ENCODE results near the gene RNF38. TPM values are rescaled to one million over a fixed set of nuclear protein-coding genes. Genes with fewer than 3 reads are reported as not detected.

RNF38 gene
- total RNA-seq, 1 experiment from 2014 or later = 18.1 TPM

DNA sequence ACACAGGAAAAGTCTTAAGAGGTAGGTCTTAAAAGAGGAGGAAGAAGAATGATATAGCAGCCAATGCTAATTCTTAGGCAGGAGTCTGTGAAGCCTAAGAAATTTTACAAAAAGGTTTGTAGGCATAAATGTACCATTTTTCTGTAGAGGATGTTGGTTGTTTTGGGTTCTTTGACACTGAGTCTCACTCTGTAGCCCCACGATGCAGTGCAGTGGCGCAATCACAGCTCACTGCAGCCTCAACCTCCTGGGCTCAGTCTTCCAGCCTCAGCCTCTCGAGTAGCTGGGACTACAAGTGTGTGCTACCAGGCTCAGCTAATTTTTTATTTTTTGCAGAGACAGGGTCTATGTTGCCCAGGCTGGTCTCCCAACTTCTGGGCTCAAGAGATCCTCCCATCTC lies 37.7 kb upstream of the RNF38 start:
- no TSS peak for BruUV-seq (replicated peaks)
- Histone ChIP-seq H3K9me3 (ENCODE audit: control insufficient read depth in 1 of 2, insufficient read depth in 1 of 2, low read depth in 1 of 2, low read length in 2 of 2) (no peaks in the 10 kb centered on the region), H3K4me2 (ENCODE audit: low read length) (no peak overlapping the region), H3K9me2 (ENCODE audit: insufficient read depth) (no peaks in the 10 kb centered on the region), H3K36me3 (ENCODE audit: control insufficient read depth in 1 of 2, insufficient read depth in 2 of 2, low read length in 2 of 2) (no peaks in the 10 kb centered on the region), H3K9ac (ENCODE audit: low read length) (no peak overlapping the region), H3K4me3 (replicated peaks in 1 of 2; ENCODE audit: low read depth in 1 of 2, low read length in 2 of 2) (no peak overlapping the region), H3K27me3 (ENCODE audit: insufficient read depth, low read length) (no peaks in the 10 kb centered on the region), H4K20me1 (ENCODE audit: insufficient read depth) (no peaks in the 10 kb centered on the region), H3K79me2 (ENCODE audit: insufficient read depth, low read length) (no peaks in the 10 kb centered on the region), H3K4me1 (ENCODE audit: control insufficient read depth in 1 of 2, insufficient read depth in 2 of 2, low read length in 2 of 2) (no peaks in the 10 kb centered on the region), H2AFZ (ENCODE audit: low read depth, low read length, poor library complexity, severe bottlenecking) (no peak overlapping the region), H3K27ac (ENCODE audit: low read depth, low read length) (no peak overlapping the region)
- CTCF ChIA-PET = interaction anchor here (2.0 to 4.9 kb wide), 2 partner anchors 13 to 31 kb away, joined by 7 to 22 read pairs; no protein-coding TSS in a partner anchor
- RAD21 ChIA-PET (ENCODE audit: low non-redundant PET in 1 of 2, low total read pairs in 2 of 2, uncharacterized antibody in 2 of 2, unreplicated experiment in 2 of 2) = no interaction called here
- DNase-seq (ENCODE audit: low read depth, low spot score) = no peak
- ATAC-seq = no peak
- POLR2A ChIA-PET = no interaction called here
- no peak for TF ChIP-seq JUND (IDR thresholded peaks at IDR 0.05)
- intact Hi-C loops (cut with micrococcal nuclease) = no loop called here

DNA sequence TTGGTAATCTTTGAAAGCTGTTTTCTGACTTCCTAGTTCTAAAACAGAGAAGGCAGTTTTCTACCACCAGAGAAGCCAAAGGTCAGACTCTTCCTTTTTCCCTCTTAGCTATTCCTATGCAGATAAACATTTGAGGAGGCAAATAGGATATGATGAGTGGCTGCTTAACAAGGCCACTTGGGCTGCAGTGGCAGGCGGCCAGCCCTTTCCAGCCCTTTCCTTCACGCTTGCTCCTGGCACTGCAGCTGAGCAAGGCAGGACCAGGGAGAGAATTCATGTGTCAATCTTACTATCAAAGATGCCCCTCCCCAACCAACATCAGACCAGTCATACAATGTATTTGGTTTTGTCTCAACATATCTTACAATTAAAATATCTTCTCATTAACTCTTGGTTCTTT lies 36.8 kb upstream of the RNF38 start:
- no peaks in the 10 kb centered on the region for H3K36me3 ChIP-seq (ENCODE audit: control insufficient read depth in 1 of 2, insufficient read depth in 2 of 2, low read length in 2 of 2)
- no peak overlapping the region for H3K4me3 ChIP-seq (replicated peaks in 1 of 2; ENCODE audit: low read depth in 1 of 2, low read length in 2 of 2)
- TF ChIP-seq, protein P1, sequence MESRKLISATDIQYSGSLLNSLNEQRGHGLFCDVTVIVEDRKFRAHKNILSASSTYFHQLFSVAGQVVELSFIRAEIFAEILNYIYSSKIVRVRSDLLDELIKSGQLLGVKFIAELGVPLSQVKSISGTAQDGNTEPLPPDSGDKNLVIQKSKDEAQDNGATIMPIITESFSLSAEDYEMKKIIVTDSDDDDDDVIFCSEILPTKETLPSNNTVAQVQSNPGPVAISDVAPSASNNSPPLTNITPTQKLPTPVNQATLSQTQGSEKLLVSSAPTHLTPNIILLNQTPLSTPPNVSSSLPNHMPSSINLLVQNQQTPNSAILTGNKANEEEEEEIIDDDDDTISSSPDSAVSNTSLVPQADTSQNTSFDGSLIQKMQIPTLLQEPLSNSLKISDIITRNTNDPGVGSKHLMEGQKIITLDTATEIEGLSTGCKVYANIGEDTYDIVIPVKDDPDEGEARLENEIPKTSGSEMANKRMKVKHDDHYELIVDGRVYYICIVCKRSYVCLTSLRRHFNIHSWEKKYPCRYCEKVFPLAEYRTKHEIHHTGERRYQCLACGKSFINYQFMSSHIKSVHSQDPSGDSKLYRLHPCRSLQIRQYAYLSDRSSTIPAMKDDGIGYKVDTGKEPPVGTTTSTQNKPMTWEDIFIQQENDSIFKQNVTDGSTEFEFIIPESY (IDR thresholded peaks at IDR 0.05; ENCODE audit: extremely low read depth, insufficient replicate concordance, low read length) = no peak
- no peak for TF ChIP-seq SIN3A (IDR thresholded peaks at IDR 0.05; ENCODE audit: low read depth)
- no peak for TF ChIP-seq EGR1 (IDR thresholded peaks at IDR 0.05; ENCODE audit: low read depth)
- no peak for TF ChIP-seq SP1 (IDR thresholded peaks at IDR 0.05; ENCODE audit: low read depth)
- no peak for TF ChIP-seq TCF7L2 (IDR thresholded peaks at IDR 0.05; ENCODE audit: borderline replicate concordance, extremely low read depth, insufficient read depth, insufficient read length)
- TF ChIP-seq CBX3 (IDR thresholded peaks at IDR 0.05; ENCODE audit: low read depth) = no peak
- no peak for TF ChIP-seq CEBPB (IDR thresholded peaks at IDR 0.05; ENCODE audit: low read depth)
- TF ChIP-seq, protein P2, sequence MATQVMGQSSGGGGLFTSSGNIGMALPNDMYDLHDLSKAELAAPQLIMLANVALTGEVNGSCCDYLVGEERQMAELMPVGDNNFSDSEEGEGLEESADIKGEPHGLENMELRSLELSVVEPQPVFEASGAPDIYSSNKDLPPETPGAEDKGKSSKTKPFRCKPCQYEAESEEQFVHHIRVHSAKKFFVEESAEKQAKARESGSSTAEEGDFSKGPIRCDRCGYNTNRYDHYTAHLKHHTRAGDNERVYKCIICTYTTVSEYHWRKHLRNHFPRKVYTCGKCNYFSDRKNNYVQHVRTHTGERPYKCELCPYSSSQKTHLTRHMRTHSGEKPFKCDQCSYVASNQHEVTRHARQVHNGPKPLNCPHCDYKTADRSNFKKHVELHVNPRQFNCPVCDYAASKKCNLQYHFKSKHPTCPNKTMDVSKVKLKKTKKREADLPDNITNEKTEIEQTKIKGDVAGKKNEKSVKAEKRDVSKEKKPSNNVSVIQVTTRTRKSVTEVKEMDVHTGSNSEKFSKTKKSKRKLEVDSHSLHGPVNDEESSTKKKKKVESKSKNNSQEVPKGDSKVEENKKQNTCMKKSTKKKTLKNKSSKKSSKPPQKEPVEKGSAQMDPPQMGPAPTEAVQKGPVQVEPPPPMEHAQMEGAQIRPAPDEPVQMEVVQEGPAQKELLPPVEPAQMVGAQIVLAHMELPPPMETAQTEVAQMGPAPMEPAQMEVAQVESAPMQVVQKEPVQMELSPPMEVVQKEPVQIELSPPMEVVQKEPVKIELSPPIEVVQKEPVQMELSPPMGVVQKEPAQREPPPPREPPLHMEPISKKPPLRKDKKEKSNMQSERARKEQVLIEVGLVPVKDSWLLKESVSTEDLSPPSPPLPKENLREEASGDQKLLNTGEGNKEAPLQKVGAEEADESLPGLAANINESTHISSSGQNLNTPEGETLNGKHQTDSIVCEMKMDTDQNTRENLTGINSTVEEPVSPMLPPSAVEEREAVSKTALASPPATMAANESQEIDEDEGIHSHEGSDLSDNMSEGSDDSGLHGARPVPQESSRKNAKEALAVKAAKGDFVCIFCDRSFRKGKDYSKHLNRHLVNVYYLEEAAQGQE (IDR thresholded peaks at IDR 0.05; ENCODE audit: low read depth) = no peak
- no peak for TF ChIP-seq JUND (IDR thresholded peaks at IDR 0.05)
- no peak for TF ChIP-seq YY1 (IDR thresholded peaks at IDR 0.05; ENCODE audit: extremely low read depth, insufficient replicate concordance, low read depth, low read length)
- TF ChIP-seq, protein P3, sequence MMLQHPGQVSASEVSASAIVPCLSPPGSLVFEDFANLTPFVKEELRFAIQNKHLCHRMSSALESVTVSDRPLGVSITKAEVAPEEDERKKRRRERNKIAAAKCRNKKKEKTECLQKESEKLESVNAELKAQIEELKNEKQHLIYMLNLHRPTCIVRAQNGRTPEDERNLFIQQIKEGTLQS (IDR thresholded peaks at IDR 0.05) = no peak
- no peak for TF ChIP-seq ELF1 (IDR thresholded peaks at IDR 0.05; ENCODE audit: borderline replicate concordance, low read depth)
- TF ChIP-seq ZNF274 (IDR thresholded peaks at IDR 0.05; ENCODE audit: low read depth, low read length) = no peak
- no peak for TF ChIP-seq POLR2A (IDR thresholded peaks at IDR 0.05; ENCODE audit: borderline replicate concordance, extremely low read depth, insufficient read depth, insufficient read length)
- no peak for TF ChIP-seq FOSL1 (IDR thresholded peaks at IDR 0.05; ENCODE audit: low read depth)
- no peak for TF ChIP-seq EZH2 (IDR thresholded peaks at IDR 0.05)
- ChIA-PET RAD21 (ENCODE audit: low non-redundant PET in 1 of 2, low total read pairs in 2 of 2, uncharacterized antibody in 2 of 2, unreplicated experiment in 2 of 2) (no interaction called here), CTCF (interaction anchor here (2.0 to 4.9 kb wide), 2 partner anchors 13 to 30 kb away, joined by 7 to 22 read pairs; no protein-coding TSS in a partner anchor), POLR2A (no interaction called here)
- H3K79me2 ChIP-seq (ENCODE audit: insufficient read depth, low read length) = no peaks in the 10 kb centered on the region
- H4K20me1 ChIP-seq (ENCODE audit: insufficient read depth) = no peaks in the 10 kb centered on the region
- no peaks in the 10 kb centered on the region for H3K4me1 ChIP-seq (ENCODE audit: control insufficient read depth in 1 of 2, insufficient read depth in 2 of 2, low read length in 2 of 2)
- DNase-seq (ENCODE audit: low read depth, low spot score) = no peak
- BruUV-seq (replicated peaks) = no TSS peak
- H3K4me2 ChIP-seq (ENCODE audit: low read length) = no peak overlapping the region
- no peak for ATAC-seq
- no peak overlapping the region for H3K27ac ChIP-seq (ENCODE audit: low read depth, low read length)
- H3K9ac ChIP-seq (ENCODE audit: low read length) = no peak overlapping the region
- intact Hi-C loops (cut with micrococcal nuclease) = no loop called here
- no peaks in the 10 kb centered on the region for H3K27me3 ChIP-seq (ENCODE audit: insufficient read depth, low read length)
- H3K9me2 ChIP-seq (ENCODE audit: insufficient read depth) = no peaks in the 10 kb centered on the region
- H3K9me3 ChIP-seq (ENCODE audit: control insufficient read depth in 1 of 2, insufficient read depth in 1 of 2, low read depth in 1 of 2, low read length in 2 of 2) = no peaks in the 10 kb centered on the region
- H2AFZ ChIP-seq (ENCODE audit: low read depth, low read length, poor library complexity, severe bottlenecking) = no peak overlapping the region
